KMS-11 (cell line): ENCODE data around the gene EDN2.

Source experiments
- H2AFZ ChIP-seq: fragments of 200-600 bp; sonication (generic); 2 replicates; pipeline ENCODE4 v1.6.1; 2016; ENCODE audit warnings: antibody characterized with exemption, mixed run types, low read depth
- H3K27ac ChIP-seq: fragments of 200-600 bp; sonication (generic); 2 replicates; pipeline ENCODE4 v1.6.1; 2016; ENCODE audit warnings: mild to moderate bottlenecking, mixed run types
- H3K27me3 ChIP-seq: fragments of 200-600 bp; sonication (generic); 2 replicates; pipeline ENCODE4 v1.6.1; 2017; ENCODE audit warnings: mild to moderate bottlenecking, low read depth, mixed run types, moderate library complexity; ENCODE audit not compliant: insufficient read depth
- H3K36me3 ChIP-seq: fragments of 200-600 bp; sonication (generic); 2 replicates; pipeline ENCODE4 v1.6.1; 2017; ENCODE audit warnings: mild to moderate bottlenecking, mixed run types; ENCODE audit not compliant: insufficient read depth
- H3K4me1 ChIP-seq: fragments of 200-600 bp; sonication (generic); 2 replicates; pipeline ENCODE4 v1.6.1; 2016; ENCODE audit warnings: mild to moderate bottlenecking, low read depth, mixed run types; ENCODE audit not compliant: poor library complexity, severe bottlenecking
- H3K4me2 ChIP-seq: fragments of 200-600 bp; sonication (generic); 2 replicates; pipeline ENCODE4 v1.7.0; 2016; ENCODE audit warnings: mild to moderate bottlenecking, mixed run types
- H3K4me3 ChIP-seq: fragments of 200-600 bp; sonication (generic); IDR thresholded peaks from 2 replicates; pipeline ENCODE4 v1.6.1; 2017; ENCODE audit warnings: low read depth, low read length, mixed read lengths; ENCODE audit not compliant: insufficient read depth
- H3K79me2 ChIP-seq: fragments of 200-600 bp; sonication (generic); 2 replicates; pipeline ENCODE4 v1.6.1; 2016; ENCODE audit warnings: low read depth, mixed run types; ENCODE audit not compliant: insufficient read depth
- H3K9ac ChIP-seq: fragments of 200-600 bp; sonication (generic); 2 replicates; pipeline ENCODE4 v1.6.1; 2016; ENCODE audit warnings: mild to moderate bottlenecking, mixed run types
- H4K20me1 ChIP-seq: fragments of 200-600 bp; sonication (generic); 2 replicates; pipeline ENCODE4 v1.6.1; 2016; ENCODE audit warnings: mild to moderate bottlenecking, mixed run types; ENCODE audit not compliant: insufficient read depth
- TF ChIP-seq, protein P1 (sequence below): fragments of 200-600 bp; sonication (generic); conservative IDR thresholded peaks from 2 replicates; pipeline ENCODE4 v1.6.1; 2017; ENCODE audit warnings: low read depth, mild to moderate bottlenecking, antibody characterized with exemption, low read length, moderate library complexity, mixed read lengths

Gene EDN2

DNA sequence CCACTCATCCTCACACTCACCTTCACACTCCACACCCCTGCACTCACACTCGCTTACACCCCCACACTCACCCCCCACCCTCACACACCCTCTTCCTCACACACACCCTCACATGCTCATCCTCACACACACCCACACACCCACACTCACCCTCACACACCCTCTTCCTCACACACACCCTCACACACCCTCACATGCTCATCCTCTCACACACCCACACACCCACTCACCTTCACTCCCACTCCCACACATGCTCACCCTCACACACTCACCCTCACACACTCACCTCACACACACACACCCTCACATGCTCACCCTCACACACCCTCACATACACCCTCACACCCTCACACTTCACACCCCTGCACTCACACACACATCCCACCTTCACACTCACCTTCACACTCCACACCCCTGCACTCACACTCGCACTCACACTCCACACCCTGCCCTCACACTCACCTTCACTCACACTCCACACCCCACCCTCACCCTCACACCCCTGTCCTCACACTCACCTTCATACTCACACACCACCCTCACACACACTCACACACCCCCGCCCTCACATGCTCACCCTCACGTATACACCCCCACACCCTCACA lies 42.6 kb upstream of the EDN2 start:
- no peaks in the 10 kb centered on the region for H3K27me3 ChIP-seq
- H3K9ac ChIP-seq = no peak overlapping the region

DNA sequence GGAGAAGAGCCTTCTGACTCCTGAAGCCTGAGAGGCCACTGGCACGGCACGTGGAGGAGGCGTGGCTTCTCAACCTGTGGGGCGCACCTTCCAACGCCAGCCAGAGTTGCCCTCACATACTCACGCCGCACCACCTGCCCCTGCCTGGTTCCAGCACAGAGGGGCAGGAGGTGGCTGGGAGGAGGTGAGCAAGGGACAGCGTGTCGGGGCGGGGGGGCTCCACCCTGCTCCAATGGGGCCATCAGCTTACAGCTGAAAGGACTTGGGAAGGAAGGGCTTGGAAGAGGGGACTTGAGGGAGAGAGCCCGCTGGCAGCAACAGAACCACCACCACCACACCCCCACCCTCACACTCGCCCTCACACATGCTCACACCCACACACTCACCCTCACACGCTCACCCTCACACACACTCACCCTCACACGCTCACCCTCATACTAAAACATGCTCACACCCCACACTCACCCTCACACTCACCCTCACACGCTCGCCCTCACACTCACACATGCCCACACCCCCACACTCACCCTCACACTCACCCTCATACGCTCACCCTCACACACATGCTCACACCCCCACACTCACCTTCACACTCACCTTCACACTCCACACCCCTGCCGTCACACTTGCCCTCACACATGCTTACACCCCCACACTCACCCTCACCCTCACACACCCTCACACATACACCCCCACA lies 41.6 kb upstream of the EDN2 start:
- Histone ChIP-seq H3K79me2 (no peaks in the 10 kb centered on the region), H3K9ac (no peak overlapping the region), H3K4me3 (no peak overlapping the region), H3K4me2 (no peak overlapping the region), H3K36me3 (no peaks in the 10 kb centered on the region), H3K27ac (no peak overlapping the region), H3K27me3 (no peaks in the 10 kb centered on the region), H4K20me1 (no peaks in the 10 kb centered on the region), H2AFZ (no peak overlapping the region), H3K4me1 (no peaks in the 10 kb centered on the region)
- TF ChIP-seq, protein P1, sequence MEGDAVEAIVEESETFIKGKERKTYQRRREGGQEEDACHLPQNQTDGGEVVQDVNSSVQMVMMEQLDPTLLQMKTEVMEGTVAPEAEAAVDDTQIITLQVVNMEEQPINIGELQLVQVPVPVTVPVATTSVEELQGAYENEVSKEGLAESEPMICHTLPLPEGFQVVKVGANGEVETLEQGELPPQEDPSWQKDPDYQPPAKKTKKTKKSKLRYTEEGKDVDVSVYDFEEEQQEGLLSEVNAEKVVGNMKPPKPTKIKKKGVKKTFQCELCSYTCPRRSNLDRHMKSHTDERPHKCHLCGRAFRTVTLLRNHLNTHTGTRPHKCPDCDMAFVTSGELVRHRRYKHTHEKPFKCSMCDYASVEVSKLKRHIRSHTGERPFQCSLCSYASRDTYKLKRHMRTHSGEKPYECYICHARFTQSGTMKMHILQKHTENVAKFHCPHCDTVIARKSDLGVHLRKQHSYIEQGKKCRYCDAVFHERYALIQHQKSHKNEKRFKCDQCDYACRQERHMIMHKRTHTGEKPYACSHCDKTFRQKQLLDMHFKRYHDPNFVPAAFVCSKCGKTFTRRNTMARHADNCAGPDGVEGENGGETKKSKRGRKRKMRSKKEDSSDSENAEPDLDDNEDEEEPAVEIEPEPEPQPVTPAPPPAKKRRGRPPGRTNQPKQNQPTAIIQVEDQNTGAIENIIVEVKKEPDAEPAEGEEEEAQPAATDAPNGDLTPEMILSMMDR = no peak

More for the DNA sequence above, 42.6 kb upstream of the EDN2 start:
- no peaks in the 10 kb centered on the region for H4K20me1 ChIP-seq
- no peak overlapping the region for H3K4me2 ChIP-seq
- H3K4me3 ChIP-seq = no peak overlapping the region
- H3K79me2 ChIP-seq = no peaks in the 10 kb centered on the region
- no peak overlapping the region for H3K27ac ChIP-seq
- TF ChIP-seq, protein P1 = no peak
- no peaks in the 10 kb centered on the region for H3K36me3 ChIP-seq
- no peaks in the 10 kb centered on the region for H3K4me1 ChIP-seq
- H2AFZ ChIP-seq = no peak overlapping the region

DNA sequence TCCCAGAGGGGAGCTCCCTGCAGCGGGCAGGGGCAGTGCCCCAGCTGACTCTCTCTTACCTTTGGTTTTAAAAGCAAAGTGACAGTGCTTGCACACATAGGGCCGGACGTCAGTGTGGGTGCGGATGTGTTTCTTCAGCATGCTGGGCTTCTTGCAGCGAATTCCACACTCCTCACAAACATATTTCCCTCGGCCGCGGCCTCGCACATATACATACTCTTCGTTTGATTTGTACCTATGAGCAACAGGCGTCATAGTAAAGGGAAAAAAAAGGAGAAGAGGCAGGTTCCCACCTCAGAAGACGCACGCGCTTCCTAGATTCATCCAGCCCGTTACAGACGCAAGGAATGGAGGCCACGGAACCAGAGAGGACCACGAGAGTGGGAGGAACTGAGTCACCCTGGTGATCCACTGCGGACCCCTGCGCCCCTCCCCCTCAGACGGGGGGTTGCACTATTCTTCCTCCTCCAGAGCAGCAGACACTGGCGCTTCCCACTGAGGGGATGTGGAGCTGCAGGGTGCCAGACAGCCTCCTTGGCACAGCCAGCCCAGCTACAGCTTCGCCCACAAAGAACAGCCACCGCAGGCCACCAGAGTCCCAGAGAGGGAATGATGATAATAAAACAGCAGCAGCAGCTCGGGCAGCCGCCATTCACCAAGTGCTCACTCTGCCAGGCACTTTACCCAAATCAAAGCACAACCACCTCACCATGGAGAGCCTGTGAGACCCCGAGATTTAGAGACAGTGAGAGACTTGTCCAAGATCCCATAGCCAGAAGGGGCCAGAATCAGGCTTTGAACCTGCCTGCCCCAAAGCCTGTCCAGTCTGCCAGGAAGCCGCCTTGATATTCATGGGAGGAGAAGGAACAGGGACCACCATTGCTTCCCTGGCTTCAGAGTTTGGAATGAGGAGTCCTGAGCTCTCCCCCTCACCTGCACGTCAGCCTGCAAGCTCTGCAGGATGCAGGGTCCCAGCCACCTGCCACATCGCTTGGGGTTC lies 40.5 kb upstream of the EDN2 start:
- H2AFZ ChIP-seq = no peak overlapping the region
- H3K4me2 ChIP-seq = no peak overlapping the region
- no peaks in the 10 kb centered on the region for H3K36me3 ChIP-seq
- no peaks in the 10 kb centered on the region for H3K27me3 ChIP-seq
- H3K27ac ChIP-seq = no peak overlapping the region
- no peak overlapping the region for H3K9ac ChIP-seq
- H4K20me1 ChIP-seq = no peaks in the 10 kb centered on the region
- H3K4me3 ChIP-seq = no peak overlapping the region
- no peaks in the 10 kb centered on the region for H3K4me1 ChIP-seq
- TF ChIP-seq, protein P1 = no peak
- H3K79me2 ChIP-seq = no peaks in the 10 kb centered on the region

DNA sequence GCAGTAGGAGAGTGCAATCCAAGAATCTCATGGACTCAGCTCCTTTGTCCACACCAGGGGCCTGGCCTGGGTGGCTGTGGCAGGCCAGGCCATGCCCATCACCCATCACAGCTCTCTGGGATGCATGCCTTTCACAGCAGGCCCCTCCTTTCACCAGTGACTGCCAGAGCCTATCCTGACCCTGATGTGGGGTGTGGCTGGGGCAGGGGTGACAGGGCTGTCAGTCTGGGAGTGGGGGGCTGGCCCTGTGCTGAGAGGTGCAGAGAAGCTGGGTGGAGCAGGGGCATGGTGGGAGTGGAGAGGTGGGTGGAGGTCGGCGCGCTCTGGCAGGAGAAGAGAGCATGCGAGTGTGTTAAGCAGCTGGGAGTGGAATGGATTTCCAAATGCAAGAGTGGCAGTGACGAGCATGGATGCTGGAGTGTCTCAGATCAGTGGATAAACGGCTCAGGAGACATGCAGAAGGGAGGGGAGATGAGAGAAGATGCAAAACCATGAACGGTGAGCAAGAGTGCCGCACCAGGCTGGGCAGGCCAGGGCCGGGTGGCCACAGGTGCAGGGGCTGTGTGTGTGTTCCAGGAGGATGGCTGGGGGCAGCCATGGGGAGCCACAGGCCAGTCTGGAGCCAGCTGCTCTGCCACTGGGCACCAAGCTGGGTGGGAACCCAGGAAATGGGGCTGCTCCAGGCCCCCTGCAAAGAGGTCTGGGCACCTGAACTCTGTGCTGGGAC lies 39.6 kb upstream of the EDN2 start:
- no peak overlapping the region for H3K4me3 ChIP-seq
- H3K27ac ChIP-seq = no peak overlapping the region
- no peak overlapping the region for H3K4me2 ChIP-seq
- H3K9ac ChIP-seq = no peak overlapping the region
- no peak overlapping the region for H2AFZ ChIP-seq
- no peaks in the 10 kb centered on the region for H3K27me3 ChIP-seq
- H4K20me1 ChIP-seq = no peaks in the 10 kb centered on the region
- H3K36me3 ChIP-seq = no peaks in the 10 kb centered on the region
- no peaks in the 10 kb centered on the region for H3K79me2 ChIP-seq
- H3K4me1 ChIP-seq = no peaks in the 10 kb centered on the region
- TF ChIP-seq, protein P1 = no peak
